AG04449 (cell line): ENCODE measurements around the gene NEUROD2.

Experiments used
- CTCF ChIA-PET: fragments of 350-600 bp; formaldehyde crosslinking; extraction: SDS; loops from one replicate; lab custom pipeline; 2021; ENCODE audit warnings: antibody characterized with exemption; lab: Yijun Ruan, JAX
- POLR2A ChIA-PET: fragments of 400-600, 350-600 bp; formaldehyde crosslinking; extraction: SDS; loops from one replicate; lab custom pipeline; 2020; ENCODE audit warnings: antibody characterized with exemption, inconsistent platforms; lab: Yijun Ruan, JAX
- DNase-seq: peaks from one replicate; pipeline ENCODE4 v3.0.0-alpha.2; 2010; ENCODE audit warnings: low read depth, low spot score
- H3K4me3 ChIP-seq: 2 replicates; pipeline ENCODE4 v1.5.1; 2011; ENCODE audit warnings: low read depth, mild to moderate bottlenecking, control low read depth, low read length
- TF ChIP-seq, protein P1 (sequence below): IDR thresholded peaks from one replicate; pipeline ENCODE4 v1.5.1; 2011; ENCODE audit warnings: mild to moderate bottlenecking, moderate library complexity, low read length, control low read depth, inconsistent platforms; ENCODE audit not compliant: insufficient read depth; ENCODE audit errors: missing control alignments

NEUROD2 gene

DNA sequence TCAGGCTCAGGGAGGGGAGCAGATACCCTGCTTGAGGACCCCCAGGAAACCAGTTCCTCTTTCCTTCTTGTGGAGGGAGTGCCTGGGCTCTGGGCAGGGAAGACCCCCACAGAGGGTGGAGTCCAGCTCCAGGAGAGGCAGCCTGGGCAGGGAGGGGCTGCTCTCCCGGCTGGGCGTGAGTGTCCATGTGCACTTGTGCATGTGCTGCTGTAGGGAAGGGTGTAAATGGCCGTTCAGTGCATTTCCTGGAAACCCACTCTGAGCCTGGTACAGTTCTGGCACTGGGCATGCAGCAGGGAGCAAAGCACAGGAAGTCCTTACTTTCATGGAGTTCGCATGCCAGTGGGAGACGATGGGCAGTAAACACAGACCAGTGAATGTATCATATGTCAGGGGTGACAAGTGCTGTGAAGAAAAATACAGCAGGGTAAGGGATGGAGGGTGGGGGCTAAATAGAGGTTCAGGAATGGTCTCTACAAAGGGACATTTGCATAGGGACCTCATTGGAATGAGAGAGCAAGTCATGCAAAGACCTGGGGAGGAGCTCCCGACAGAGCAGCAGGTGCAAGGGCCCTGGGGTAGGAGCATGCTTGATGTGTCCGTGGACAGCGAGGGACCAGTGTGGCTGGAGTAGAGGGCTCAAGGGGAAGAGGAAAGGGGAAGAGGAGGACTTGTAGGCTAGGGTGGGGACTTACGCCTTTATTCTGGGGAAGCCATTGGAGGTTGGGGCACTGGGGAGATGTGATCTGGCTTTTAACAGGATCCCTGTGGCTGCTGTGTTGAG is 34.8 kb upstream of the NEUROD2 start:
- POLR2A ChIA-PET: no interaction called here
- TF ChIP-seq, protein P1, sequence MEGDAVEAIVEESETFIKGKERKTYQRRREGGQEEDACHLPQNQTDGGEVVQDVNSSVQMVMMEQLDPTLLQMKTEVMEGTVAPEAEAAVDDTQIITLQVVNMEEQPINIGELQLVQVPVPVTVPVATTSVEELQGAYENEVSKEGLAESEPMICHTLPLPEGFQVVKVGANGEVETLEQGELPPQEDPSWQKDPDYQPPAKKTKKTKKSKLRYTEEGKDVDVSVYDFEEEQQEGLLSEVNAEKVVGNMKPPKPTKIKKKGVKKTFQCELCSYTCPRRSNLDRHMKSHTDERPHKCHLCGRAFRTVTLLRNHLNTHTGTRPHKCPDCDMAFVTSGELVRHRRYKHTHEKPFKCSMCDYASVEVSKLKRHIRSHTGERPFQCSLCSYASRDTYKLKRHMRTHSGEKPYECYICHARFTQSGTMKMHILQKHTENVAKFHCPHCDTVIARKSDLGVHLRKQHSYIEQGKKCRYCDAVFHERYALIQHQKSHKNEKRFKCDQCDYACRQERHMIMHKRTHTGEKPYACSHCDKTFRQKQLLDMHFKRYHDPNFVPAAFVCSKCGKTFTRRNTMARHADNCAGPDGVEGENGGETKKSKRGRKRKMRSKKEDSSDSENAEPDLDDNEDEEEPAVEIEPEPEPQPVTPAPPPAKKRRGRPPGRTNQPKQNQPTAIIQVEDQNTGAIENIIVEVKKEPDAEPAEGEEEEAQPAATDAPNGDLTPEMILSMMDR: no peak
- DNase-seq: no peak
- CTCF ChIA-PET: interaction anchor here (1.7 to 28.8 kb wide), 3 partner anchors 10 to 31 kb away, joined by 4 to 822 read pairs (median 86); partner anchors contain the start of gene PPP1R1B
- no peak overlapping the region for H3K4me3 ChIP-seq

DNA sequence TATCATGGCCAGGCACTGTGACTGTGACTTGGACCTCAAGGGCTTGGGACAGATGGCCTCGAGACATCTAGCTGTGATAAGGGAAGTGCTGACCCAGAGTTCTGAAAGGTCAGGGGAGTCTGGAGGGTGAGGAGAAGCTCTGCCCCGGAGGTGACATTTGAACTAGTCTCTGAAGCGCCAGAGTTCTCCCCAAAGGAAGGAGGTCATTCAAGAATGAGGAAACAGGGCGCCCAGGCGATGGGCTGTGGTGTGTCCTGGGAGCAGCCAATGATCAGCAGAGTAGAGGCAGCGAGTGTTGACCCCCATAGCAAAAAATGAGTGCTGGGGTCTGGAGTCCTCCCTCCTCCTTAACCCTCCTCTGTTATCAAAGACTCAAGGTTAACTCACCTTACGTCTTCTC is 34.2 kb upstream of the NEUROD2 start:
- H3K4me3 ChIP-seq: no peak overlapping the region
- TF ChIP-seq, protein P1: no peak
- DNase-seq: no peak
- ChIA-PET POLR2A (no interaction called here), CTCF (interaction anchor here (0.7 to 28.8 kb wide), 3 partner anchors 10 to 119 kb away, joined by 3 to 822 read pairs (median 86); partner anchors contain the start of gene PPP1R1B)

DNA sequence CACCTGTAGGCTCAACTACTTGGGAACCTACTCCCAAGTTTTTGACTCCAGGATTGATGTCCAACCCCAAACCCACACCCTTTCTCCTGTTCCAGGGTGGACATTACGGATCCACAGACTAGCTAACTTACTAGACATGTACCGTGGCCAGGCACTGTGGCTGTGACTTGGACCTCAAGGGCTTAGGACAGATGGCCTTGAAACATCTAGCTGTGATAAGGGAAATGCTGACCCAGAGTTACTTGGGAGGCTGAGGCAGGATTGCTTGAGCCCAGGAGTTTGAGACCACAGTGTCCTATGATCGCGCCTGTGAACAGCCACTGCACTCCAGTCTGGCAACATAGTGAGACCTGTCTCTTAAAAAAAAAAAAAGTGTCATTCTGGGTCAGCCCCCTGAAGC is 33.4 kb upstream of the NEUROD2 start:
- CTCF ChIA-PET: interaction anchor here (0.7 to 28.8 kb wide), 3 partner anchors 11 to 118 kb away, joined by 3 to 822 read pairs (median 86); partner anchors contain the start of gene PPP1R1B
- TF ChIP-seq, protein P1: no peak
- no peak for DNase-seq
- POLR2A ChIA-PET: no interaction called here
- no peak overlapping the region for H3K4me3 ChIP-seq

DNA sequence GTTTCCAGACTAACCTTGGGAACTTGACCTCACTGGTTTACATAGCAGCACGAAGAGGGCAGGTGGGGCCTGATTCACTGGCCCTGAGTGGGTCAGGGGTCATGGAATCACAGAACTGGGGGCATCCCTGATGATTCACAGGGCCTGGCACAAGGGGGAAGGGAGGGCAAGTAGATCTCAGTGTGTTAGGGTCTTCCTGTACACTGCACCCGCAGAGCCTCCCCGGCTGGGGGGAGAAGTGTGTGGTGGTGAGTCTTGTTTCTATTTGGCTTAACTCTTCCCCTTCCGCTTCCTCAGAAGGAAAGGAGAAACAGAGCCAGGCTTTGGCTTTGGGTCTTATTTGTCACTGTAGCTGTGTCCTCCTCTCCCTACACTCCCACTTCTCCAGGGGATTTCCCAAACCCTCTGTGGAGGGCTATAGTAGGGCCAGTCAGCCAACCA is 32.9 kb upstream of the NEUROD2 start:
- no peak overlapping the region for H3K4me3 ChIP-seq
- no peak for DNase-seq
- ChIA-PET POLR2A (no interaction called here), CTCF (interaction anchor here (1.1 to 28.8 kb wide), 4 partner anchors 12 to 89 kb away, joined by 4 to 822 read pairs (median 47); partner anchors contain the start of genes MIEN1 and PPP1R1B)
- TF ChIP-seq, protein P1: no peak

DNA sequence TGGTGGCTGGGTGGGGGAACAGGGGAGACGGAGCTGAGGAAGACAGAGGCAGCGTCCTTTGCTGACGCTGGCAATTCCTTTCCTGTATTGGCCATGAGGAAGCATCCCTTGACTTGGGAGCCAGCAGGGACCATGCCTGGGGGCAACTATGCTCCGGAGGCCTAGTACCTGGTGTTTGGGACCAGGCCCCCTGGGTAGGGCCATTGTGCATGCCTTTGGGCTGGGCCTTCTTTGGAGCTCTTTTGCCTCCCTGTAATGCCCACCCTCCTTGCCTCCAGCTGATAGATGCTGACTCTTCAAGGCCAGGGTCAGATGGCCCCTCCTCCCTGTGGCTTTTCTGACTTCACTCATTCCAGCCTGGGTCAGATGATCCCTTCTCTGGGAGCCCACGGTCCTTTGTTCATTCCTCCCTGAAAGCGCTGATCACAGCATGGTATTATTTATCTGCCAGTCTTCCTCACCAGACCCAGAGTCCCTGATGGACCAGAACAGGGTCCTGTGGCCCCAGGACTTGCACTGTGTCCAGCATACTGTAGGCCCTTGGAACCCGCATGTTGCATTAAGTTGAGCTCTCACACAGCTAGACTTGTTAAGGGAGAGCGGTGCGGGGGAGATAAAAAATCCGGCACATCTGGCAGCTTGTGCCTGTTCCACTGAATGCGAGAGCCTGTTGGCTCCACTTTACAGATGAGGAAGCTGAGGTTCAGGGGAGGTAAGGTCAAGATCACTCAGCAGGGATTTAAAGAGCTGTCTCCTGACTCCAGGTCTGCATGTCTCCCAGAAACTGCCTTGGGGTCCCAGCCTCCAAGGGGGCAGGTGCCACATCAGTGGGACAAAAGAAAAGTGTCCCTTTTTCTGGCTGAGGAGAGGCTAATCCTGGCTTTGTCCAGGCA is 32.1 kb upstream of the NEUROD2 start:
- TF ChIP-seq, protein P1: no peak
- no peak overlapping the region for H3K4me3 ChIP-seq
- ChIA-PET POLR2A (no interaction called here), CTCF (interaction anchor here (1.1 to 28.8 kb wide), 5 partner anchors 13 to 90 kb away, joined by 3 to 822 read pairs (median 8); partner anchors contain the start of genes MIEN1 and PPP1R1B)
- DNase-seq: no peak

DNA sequence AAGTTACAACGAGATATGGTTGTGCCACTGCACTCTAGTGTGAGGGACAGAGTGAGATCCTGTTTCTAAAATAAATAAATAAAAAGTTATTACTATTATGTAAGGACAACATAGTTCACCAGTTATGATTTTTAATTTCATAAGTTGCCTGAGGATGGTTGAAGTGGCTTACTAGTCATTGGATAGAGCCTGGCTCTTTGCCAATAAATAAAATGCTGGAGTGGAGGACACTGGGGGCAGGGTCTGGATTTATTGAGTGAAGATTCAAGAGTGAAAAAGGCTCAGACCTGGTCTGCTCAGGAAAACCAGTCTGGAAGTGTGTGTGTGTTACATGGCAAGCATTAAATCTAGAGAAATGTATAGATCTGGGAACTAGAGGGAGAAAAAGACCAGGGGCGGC is 31.3 kb upstream of the NEUROD2 start:
- no peak for DNase-seq
- CTCF ChIA-PET: interaction anchor here (0.9 to 28.8 kb wide), 7 partner anchors 13 to 91 kb away, joined by 3 to 822 read pairs (median 4); partner anchors contain the start of genes MIEN1 and PPP1R1B
- no peak overlapping the region for H3K4me3 ChIP-seq
- POLR2A ChIA-PET: no interaction called here
- TF ChIP-seq, protein P1: no peak
